ENCODE data around the gene UNC119.

The UNC119 gene

DNA sequence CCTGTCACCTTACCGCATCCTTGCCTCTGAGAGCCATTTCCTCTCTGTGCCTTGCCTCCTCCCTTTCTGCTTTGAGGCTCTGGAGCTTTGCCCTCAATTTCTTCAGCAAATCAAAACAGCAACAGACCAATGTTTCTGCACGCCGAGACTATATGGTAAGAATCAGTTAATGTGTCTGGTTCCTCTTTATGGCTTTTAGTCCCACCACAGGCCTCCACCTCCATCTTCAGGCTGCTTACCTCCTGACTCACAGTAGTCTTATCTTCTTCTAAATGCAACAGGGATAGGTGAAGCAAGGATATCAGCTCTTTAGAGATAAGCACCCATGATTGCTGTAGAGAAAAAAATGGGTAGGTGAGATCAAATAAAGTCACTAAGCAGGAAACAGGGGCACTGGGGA lies 33.4 kb upstream of the UNC119 start:
- ChIA-PET CTCF (no interaction called here), POLR2A (interaction anchor here (1.0 kb wide), 1 partner anchor 15 kb away, joined by 3 read pairs; the partner anchor contains the start of gene PIGS)
- no peak for TF ChIP-seq HDGF (IDR thresholded peaks at IDR 0.05; ENCODE audit: borderline replicate concordance)
- TF ChIP-seq L3MBTL2 (conservative IDR thresholded peaks at IDR 0.05) = no peak
- DNase-seq (ENCODE audit: extremely low spot score) = no peak

DNA sequence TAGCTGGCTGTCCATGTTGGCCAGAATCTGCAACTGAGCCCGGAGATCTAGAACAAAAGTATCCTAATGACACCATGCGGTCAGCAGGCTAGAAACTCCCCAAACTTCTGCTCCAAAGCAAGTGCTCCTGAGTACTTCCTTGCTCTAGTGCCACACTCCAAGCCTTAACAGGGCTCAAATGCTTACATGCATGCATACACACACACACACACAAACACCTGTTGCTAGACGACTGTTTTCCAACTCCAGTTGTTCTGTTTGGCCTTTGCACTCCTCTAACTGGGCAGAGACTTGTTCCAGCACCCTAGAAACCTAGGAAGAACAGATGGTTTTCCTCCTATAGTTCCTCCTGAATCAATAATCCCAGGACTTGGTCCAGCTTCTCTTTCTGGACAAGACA lies 32.0 kb upstream of the UNC119 start:
- TF ChIP-seq NFRKB (IDR thresholded peaks at IDR 0.05) = no peak
- no peak for TF ChIP-seq BHLHE40 (IDR thresholded peaks at IDR 0.05; ENCODE audit: borderline replicate concordance)
- TF ChIP-seq ZNF384 (IDR thresholded peaks at IDR 0.05) = no peak
- no peak for TF ChIP-seq FOXA1 (IDR thresholded peaks at IDR 0.05)
- CTCF ChIA-PET = no interaction called here
- POLR2A ChIA-PET = interaction anchor here (1.3 kb wide), 1 partner anchor 8 kb away, joined by 4 read pairs; the partner anchor contains the start of gene ALDOC
- no peak for DNase-seq (ENCODE audit: extremely low spot score)

DNA sequence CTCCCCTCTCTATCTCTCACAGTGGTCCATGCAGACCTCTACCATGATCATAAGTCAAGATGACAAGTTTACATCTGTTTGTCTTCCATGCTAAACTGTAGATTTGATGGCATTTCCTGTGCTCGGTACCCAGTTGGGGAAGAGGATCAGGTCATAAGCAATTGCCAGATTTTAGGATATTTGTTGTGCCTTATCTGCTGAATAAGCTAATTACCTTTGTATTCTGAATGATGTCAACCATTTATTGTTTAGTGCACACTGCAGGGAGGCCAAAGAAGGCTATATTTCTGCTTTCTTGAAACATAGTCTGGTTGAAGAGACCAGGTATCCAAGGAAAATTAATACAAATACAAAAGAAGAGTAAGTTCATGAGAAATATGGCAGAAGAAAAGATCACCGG lies 30.1 kb upstream of the UNC119 start:
- ChIA-PET CTCF (no interaction called here), POLR2A (no interaction called here)
- no peak for DNase-seq (ENCODE audit: extremely low spot score)
- no peak for TF ChIP-seq NFRKB (IDR thresholded peaks at IDR 0.05)

DNA sequence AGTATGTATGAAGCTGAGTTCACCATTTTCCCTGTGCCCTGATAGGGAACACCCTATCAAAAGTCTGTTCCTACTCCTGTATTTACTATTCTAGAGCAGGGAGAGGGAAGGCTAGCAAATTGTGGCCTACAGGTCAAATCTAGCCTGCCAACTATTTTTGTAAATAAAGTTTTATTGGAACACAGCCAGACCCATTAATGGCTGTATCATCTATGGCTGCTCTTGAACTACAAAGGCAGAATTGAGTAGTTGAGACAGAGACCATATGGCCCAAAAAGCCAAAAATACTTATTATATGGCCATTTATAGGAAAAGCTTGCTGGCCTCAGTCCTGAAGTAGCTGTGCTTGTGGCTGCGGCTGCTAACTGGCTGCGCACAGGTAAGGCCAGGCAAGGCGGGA lies 28.5 kb upstream of the UNC119 start:
- CTCF ChIA-PET = no interaction called here
- no peak for TF ChIP-seq FOXM1 (IDR thresholded peaks at IDR 0.05; ENCODE audit: borderline replicate concordance)
- TF ChIP-seq ARNT (IDR thresholded peaks at IDR 0.05) = no peak
- TF ChIP-seq NFRKB (IDR thresholded peaks at IDR 0.05) = no peak
- TF ChIP-seq LEF1 (IDR thresholded peaks at IDR 0.05; ENCODE audit: borderline replicate concordance) = no peak
- TF ChIP-seq ELF4 (IDR thresholded peaks at IDR 0.05) = no peak
- TF ChIP-seq SUZ12 (IDR thresholded peaks at IDR 0.05) = no peak
- TF ChIP-seq ZNF384 (IDR thresholded peaks at IDR 0.05) = no peak
- TF ChIP-seq BHLHE40 (IDR thresholded peaks at IDR 0.05; ENCODE audit: borderline replicate concordance) = no peak
- TF ChIP-seq SP1 (IDR thresholded peaks at IDR 0.05) = no peak
- no peak for TF ChIP-seq L3MBTL2 (conservative IDR thresholded peaks at IDR 0.05)
- no peak for TF ChIP-seq FOXK2 (IDR thresholded peaks at IDR 0.05)
- no peak for TF ChIP-seq TARDBP (IDR thresholded peaks at IDR 0.05)
- no peak for TF ChIP-seq FOXA1 (IDR thresholded peaks at IDR 0.05)
- TF ChIP-seq CTBP1 (IDR thresholded peaks at IDR 0.05; ENCODE audit: borderline replicate concordance) = no peak
- TF ChIP-seq HDGF (IDR thresholded peaks at IDR 0.05; ENCODE audit: borderline replicate concordance) = no peak
- TF ChIP-seq, protein P1, sequence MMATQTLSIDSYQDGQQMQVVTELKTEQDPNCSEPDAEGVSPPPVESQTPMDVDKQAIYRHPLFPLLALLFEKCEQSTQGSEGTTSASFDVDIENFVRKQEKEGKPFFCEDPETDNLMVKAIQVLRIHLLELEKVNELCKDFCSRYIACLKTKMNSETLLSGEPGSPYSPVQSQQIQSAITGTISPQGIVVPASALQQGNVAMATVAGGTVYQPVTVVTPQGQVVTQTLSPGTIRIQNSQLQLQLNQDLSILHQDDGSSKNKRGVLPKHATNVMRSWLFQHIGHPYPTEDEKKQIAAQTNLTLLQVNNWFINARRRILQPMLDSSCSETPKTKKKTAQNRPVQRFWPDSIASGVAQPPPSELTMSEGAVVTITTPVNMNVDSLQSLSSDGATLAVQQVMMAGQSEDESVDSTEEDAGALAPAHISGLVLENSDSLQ (IDR thresholded peaks at IDR 0.05) = no peak
- no peak for DNase-seq (ENCODE audit: extremely low spot score)
- POLR2A ChIA-PET = interaction anchor here (0.6 to 1.5 kb wide), 3 partner anchors 9 to 33 kb away, joined by 3 to 7 read pairs (median 3); partner anchors contain the start of genes PIGS and RSKR

DNA sequence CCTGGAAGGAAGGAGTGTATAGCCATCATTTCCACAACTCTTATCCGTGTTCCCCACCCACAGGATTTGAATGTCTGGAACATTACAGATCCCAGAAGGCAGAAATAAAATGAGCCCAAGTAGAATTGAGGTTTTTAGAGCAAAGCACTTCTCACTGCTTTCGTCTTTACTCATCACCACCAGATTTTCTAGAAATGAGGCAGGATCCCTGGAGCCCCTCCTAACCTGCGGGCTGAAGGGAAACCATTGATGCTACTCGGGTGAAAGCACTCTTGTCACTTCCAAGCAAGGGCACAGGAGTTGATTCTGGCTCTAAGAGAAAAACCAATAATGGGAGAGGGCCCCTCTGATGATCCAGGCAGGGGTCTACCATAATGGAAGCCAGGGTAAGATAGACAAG lies 27.1 kb upstream of the UNC119 start:
- ChIA-PET POLR2A (interaction anchor here (1.5 to 2.0 kb wide), 2 partner anchors 8 to 66 kb away, joined by 5 to 7 read pairs; partner anchors contain the start of genes BLTP2 and PIGS), CTCF (no interaction called here)
- DNase-seq (ENCODE audit: extremely low spot score) = no peak
- no peak for TF ChIP-seq BHLHE40 (IDR thresholded peaks at IDR 0.05; ENCODE audit: borderline replicate concordance)
- TF ChIP-seq, protein P1 (IDR thresholded peaks at IDR 0.05) = no peak
- no peak for TF ChIP-seq HDGF (IDR thresholded peaks at IDR 0.05; ENCODE audit: borderline replicate concordance)
- TF ChIP-seq LEF1 (IDR thresholded peaks at IDR 0.05; ENCODE audit: borderline replicate concordance) = no peak
- no peak for TF ChIP-seq SP1 (IDR thresholded peaks at IDR 0.05)
- no peak for TF ChIP-seq ZNF384 (IDR thresholded peaks at IDR 0.05)

DNA sequence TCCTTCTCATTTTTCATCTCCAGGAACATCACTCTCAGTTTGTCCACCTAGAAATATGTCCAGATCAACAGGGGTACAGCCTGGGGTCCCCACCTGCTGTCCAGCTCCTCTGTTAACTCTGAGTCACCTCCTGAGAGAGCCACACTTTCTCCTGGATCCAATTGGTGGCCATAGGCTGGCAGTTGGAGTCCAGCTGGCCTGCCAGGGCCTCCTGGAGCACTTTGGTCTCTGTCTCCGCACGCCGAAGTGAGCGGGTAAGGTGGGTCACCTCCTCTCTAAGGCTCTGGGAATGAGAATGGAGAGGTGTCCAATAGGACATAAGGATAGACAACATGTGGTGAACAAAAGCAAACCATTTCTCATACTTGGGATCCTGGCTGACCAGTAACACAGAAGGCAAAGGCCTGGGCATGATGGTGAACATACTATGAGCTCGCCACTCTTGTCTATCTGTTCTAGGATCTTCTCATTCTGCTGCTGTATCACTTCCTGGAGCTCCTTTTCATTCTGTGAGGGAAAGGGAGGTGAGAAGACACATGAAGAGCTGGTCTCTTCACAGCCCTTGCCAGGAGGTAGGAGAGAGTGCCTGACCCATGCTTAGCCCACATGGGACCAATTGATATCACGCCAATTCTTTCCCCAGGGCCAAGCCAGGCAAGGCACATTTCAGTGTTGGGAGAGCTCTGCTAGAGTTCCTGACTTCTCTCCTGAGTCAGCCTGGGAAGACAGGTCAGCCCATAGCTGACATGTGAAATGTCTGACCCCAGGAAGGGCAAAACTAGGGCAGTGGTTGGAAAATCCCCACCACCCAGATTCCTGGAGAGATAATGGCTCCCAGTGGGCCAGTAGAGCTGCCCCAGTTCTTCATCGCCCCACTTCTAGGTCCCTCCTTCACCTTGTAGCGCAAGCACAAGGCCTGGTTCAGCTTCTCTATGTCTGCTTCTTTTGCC lies 26.1 kb upstream of the UNC119 start:
- TF ChIP-seq, protein P1 (IDR thresholded peaks at IDR 0.05) = no peak
- TF ChIP-seq NFRKB (IDR thresholded peaks at IDR 0.05) (no peak), CTBP1 (IDR thresholded peaks at IDR 0.05; ENCODE audit: borderline replicate concordance) (no peak), L3MBTL2 (conservative IDR thresholded peaks at IDR 0.05) (no peak), SUZ12 (IDR thresholded peaks at IDR 0.05) (no peak), BHLHE40 (IDR thresholded peaks at IDR 0.05; ENCODE audit: borderline replicate concordance) (no peak), LEF1 (IDR thresholded peaks at IDR 0.05; ENCODE audit: borderline replicate concordance) (no peak)
- POLR2A ChIA-PET = interaction anchor here (1.1 to 2.0 kb wide), 2 partner anchors 67 to 83 kb away, joined by 3 to 5 read pairs; partner anchors contain the start of genes BLTP2, SDF2 and SUPT6H
- no peak for DNase-seq (ENCODE audit: extremely low spot score)
- CTCF ChIA-PET = interaction anchor here (0.5 to 1.2 kb wide), 2 partner anchors 35 to 1201 kb away, joined by 3 to 5 read pairs; no protein-coding TSS in a partner anchor

DNA sequence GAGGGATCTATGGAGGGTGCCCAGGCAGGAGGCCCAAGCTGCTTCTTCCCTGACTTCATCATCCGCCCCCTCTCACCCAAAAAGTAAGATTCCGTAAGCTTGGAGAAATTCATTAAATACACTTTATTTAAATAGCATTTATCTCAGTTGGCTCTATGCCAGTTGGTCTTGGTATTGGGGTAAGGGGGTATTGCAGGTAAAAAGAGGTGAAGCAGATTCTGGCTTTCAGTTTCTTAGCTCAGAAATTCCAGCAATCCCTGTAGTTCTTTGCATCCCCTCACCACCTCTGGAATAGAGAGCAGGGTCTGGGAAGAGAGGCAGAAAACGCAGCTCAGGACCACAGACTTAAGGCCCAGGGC lies 25.0 kb upstream of the UNC119 start:
- no peak for DNase-seq (ENCODE audit: extremely low spot score)
- ChIA-PET CTCF (no interaction called here), POLR2A (interaction anchor here (0.6 to 1.4 kb wide), 4 partner anchors 13 to 358 kb away, joined by 3 to 5 read pairs (median 4); partner anchors contain the start of gene RPL23A)
- TF ChIP-seq ZNF384 (IDR thresholded peaks at IDR 0.05) (no peak), CTBP1 (IDR thresholded peaks at IDR 0.05; ENCODE audit: borderline replicate concordance) (no peak), L3MBTL2 (conservative IDR thresholded peaks at IDR 0.05) (no peak), SP1 (IDR thresholded peaks at IDR 0.05) (no peak), ELF4 (IDR thresholded peaks at IDR 0.05) (no peak), FOXK2 (IDR thresholded peaks at IDR 0.05) (no peak), FOXM1 (IDR thresholded peaks at IDR 0.05; ENCODE audit: borderline replicate concordance) (no peak), TARDBP (IDR thresholded peaks at IDR 0.05) (no peak), ARNT (IDR thresholded peaks at IDR 0.05) (no peak), NFRKB (IDR thresholded peaks at IDR 0.05) (no peak), BHLHE40 (IDR thresholded peaks at IDR 0.05; ENCODE audit: borderline replicate concordance) (no peak), HDGF (IDR thresholded peaks at IDR 0.05; ENCODE audit: borderline replicate concordance) (no peak), SUZ12 (IDR thresholded peaks at IDR 0.05) (no peak), FOXA1 (IDR thresholded peaks at IDR 0.05) (no peak), LEF1 (IDR thresholded peaks at IDR 0.05; ENCODE audit: borderline replicate concordance) (no peak)
- TF ChIP-seq, protein P1 (IDR thresholded peaks at IDR 0.05) = no peak

All from HEK293T (cell line).